ENCODE results near the gene WDR93.

DNA sequence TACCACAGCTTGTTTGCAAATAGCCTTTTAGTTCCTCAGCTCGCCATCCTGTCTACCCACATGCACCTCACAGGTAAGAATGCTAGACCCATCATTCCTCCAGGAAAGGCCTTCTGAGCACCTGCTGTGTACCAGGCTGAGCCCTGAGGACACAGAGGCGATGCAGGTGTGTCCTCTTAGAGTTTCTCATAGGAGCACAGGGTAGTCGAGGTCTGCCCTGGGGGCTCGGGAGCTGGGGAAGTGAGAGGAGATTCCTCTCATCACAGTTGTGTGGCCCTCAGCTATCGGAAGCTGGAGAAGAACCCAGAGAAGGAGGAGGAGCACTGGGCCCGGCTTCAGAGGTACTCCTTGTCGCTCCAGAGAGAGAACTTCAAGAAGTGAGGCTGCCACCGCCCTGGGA is 52.4 kb downstream of the WDR93 start:
- TF ChIP-seq CTCF (IDR thresholded peaks at IDR 0.05) = no peak
- no peak for TF ChIP-seq POLR2A (IDR thresholded peaks at IDR 0.05)

All from adrenal gland (tissue), 5 donors.